Heart left ventricle (tissue), 16 donors: ENCODE results near the gene FBN1. TPM values are rescaled to one million over a fixed set of nuclear protein-coding genes. Genes with fewer than 3 reads are reported as not detected.

Experiments used
- ATAC-seq, 4 donors: fragments of 200-7000 bp; cut with Tn5 transposase; one replicate each; pipeline ENCODE4 v1.9.1; 2020 to 2022; ENCODE audit warnings: moderate library complexity in 4 of 4, mild to moderate bottlenecking in 3 of 4, moderate number of reproducible peaks in 1 of 4
- DNase-seq, 5 donors: peaks; one replicate each; pipeline ENCODE4 v3.0.0-alpha.2; 2020
- H3K27ac ChIP-seq, 12 donors: fragments of 200-600 bp; sonication (generic) in 4 of 12; one replicate each; pipeline versions ENCODE4 v1.5.0 to v1.8.0; 2016 to 2022; ENCODE audit warnings: mild to moderate bottlenecking in 2 of 12
- H3K27me3 ChIP-seq, 9 donors: fragments of 200-600 bp; sonication (generic) in 2 of 9; one replicate each; pipeline versions ENCODE4 v1.5.1 to v1.8.0; 2016 to 2022; ENCODE audit warnings: mild to moderate bottlenecking in 3 of 9
- H3K36me3 ChIP-seq, 9 donors: fragments of 200-600 bp; sonication (generic) in 2 of 9; one replicate each; pipeline versions ENCODE4 v1.5.0 to v1.8.0; 2018 to 2022; ENCODE audit warnings: mild to moderate bottlenecking in 2 of 9
- H3K4me1 ChIP-seq, 12 donors: fragments of 200-600 bp; sonication (generic) in 4 of 12; one replicate each; pipeline versions ENCODE4 v1.5.0 to v1.8.0; 2016 to 2022; ENCODE audit warnings: mild to moderate bottlenecking in 3 of 12
- H3K4me3 ChIP-seq, 12 donors: fragments of 200-600 bp; sonication (generic) in 4 of 12; one replicate each; pipeline versions ENCODE4 v1.5.0 to v1.8.0; 2017 to 2022; ENCODE audit warnings: mild to moderate bottlenecking in 9 of 12, moderate library complexity in 4 of 12
- H3K9me3 ChIP-seq, 12 donors: fragments of 200-600 bp; sonication (generic) in 4 of 12; one replicate each; pipeline versions ENCODE4 v1.5.0 to v1.8.0; 2016 to 2022; ENCODE audit warnings: mild to moderate bottlenecking in 1 of 12
- POLR2A ChIP-seq, 2 donors: fragments of 450-650 bp; IDR thresholded peaks; one replicate each; pipeline ENCODE4 v1.6.1; 2017; ENCODE audit warnings: antibody characterized with exemption in 2 of 2, mild to moderate bottlenecking in 2 of 2, moderate library complexity in 2 of 2
- WGBS, 4 donors: extraction: QIAGEN DNeasy Blood & Tissue Kit in 2 of 4; methylation state at CpG; one replicate each; pipeline versions ENCODE4 v1.1.5 to v1.1.7; 2013 to 2018; 5-methylcytosine and 5-hydroxymethylcytosine counted together
- intact Hi-C, 10 donors: fragments of 100-400 bp; cut with DNase I; formaldehyde crosslinking; loops; one replicate each; pipeline versions ENCODE4 v1.11.1 to v1.14.2; 2022
- polyA plus RNA-seq, 2 donors: library from polyadenylated mRNA; stranded (reverse); fragments of 200-250 nt; gene quantifications; one replicate each; pipeline ENCODE4 v1.2.3, GENCODE V29; 2013
- total RNA-seq, 9 donors: library from RNA; depleted of rRNA in 2 of 9; stranded (reverse); fragments of >200 nt in 2 of 9; fragmentation: NEBNext Ultra II Directional in 3 of 9; extraction: Animal tissue kit (Norgen Biotek cat#: 25700) in 3 of 9; gene quantifications; one replicate each; pipeline versions ENCODE4 v1.1.0 to v1.2.4, GENCODE V29; 2016 to 2023
- TF ChIP-seq, protein P1 (sequence below), 12 donors: fragments of 200-600 bp; sonication (generic) in 4 of 12; IDR thresholded peaks; one replicate each; pipeline versions ENCODE4 v1.5.0 to v1.8.0; 2018 to 2022; ENCODE audit warnings: antibody characterized with exemption in 12 of 12, mild to moderate bottlenecking in 5 of 12
- donor health status: ischemic (EF 13 %, LVEDD 7.1; RV severe dilation, severe dysfunction).
- donor health status: healthy with polysubstance abuse.
- donor health status: DM: no; HTN: yes; CAD: no.
- donor health status: DM: no; HTN: no; CAD: no.
- donor health status: ischemic (EF 25% LVEDD 6.9; RV normal size, moderate dysfunction).
- donor health status: ischemic (EF 25% LVEDD 5.7; RV mildly dilated, moderate dysfunction).
- donor health status: healthy.
- donor health status: DM: yes; HTN: yes; CAD: no.
- donor health status: ischemic (EF 35%, LVEDD 5.7; RV mildly dilated, moderate dysfunction).
- donor health status: nonischemic (EF 11% LVEDD 7.7; RV severe dilation, severe dysfunction).
- donor health status: DM: yes; HTN: yes; CAD: no.
- donor health status: PGD.
- donor health status: ischemic (EF 29% LVEDD 5.4; RV normal size, mild dysfunction).
- donor health status: nonischemic (EF 23%, LVEDD 6.1; RV moderate dilation, normal function).

FBN1 gene
- total and polyA plus RNA-seq, 11 donors, result 5.7 to 115 (median 31.4) TPM

- no peaks in the 10 kb centered on the region for H3K9me3 ChIP-seq
- H3K4me3 ChIP-seq, result no peak overlapping the region
- TF ChIP-seq, protein P1, sequence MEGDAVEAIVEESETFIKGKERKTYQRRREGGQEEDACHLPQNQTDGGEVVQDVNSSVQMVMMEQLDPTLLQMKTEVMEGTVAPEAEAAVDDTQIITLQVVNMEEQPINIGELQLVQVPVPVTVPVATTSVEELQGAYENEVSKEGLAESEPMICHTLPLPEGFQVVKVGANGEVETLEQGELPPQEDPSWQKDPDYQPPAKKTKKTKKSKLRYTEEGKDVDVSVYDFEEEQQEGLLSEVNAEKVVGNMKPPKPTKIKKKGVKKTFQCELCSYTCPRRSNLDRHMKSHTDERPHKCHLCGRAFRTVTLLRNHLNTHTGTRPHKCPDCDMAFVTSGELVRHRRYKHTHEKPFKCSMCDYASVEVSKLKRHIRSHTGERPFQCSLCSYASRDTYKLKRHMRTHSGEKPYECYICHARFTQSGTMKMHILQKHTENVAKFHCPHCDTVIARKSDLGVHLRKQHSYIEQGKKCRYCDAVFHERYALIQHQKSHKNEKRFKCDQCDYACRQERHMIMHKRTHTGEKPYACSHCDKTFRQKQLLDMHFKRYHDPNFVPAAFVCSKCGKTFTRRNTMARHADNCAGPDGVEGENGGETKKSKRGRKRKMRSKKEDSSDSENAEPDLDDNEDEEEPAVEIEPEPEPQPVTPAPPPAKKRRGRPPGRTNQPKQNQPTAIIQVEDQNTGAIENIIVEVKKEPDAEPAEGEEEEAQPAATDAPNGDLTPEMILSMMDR (IDR thresholded peaks at IDR 0.05), result no peak
- TF ChIP-seq POLR2A (IDR thresholded peaks at IDR 0.05), result no peak
- no peak for DNase-seq
- H3K27me3 ChIP-seq, result no peaks in the 10 kb centered on the region
- ATAC-seq, result no peak
- peaks cover 0 to 74% (median 13%) of the 10 kb centered on the region in 12 donors for H3K4me1 ChIP-seq
- WGBS, 4 donors, result 78 to 82% (median 79%) methylated on average over 5 of the region's 5 CpGs
- H3K27ac ChIP-seq, result no peak overlapping the region
- intact Hi-C loops, result loop anchor here in 2 of 10 donors (10.0 kb wide), 1 partner anchor 61 kb away; the partner anchor contains the start of gene FBN1 (in 2 of the 2)
- H3K36me3 ChIP-seq, result no peaks in the 10 kb centered on the region
Observed at GRCh38 chr15:48584090-48584811, 61.3 kb downstream of the FBN1 start.

GRCh38 chr15:48582452-48583247, 62.9 kb downstream of the FBN1 start:
- Histone ChIP-seq H3K4me1 (peaks cover 0 to 72% (median 15%) of the 10 kb centered on the region in 12 donors), H3K4me3 (no peak overlapping the region), H3K27ac (peak overlapping the region in 3 of 12 donors; percentile 1 to 46 (median 22)), H3K27me3 (no peaks in the 10 kb centered on the region), H3K36me3 (no peaks in the 10 kb centered on the region), H3K9me3 (no peaks in the 10 kb centered on the region)
- peak in 1 of 5 donors; percentile 35 for DNase-seq
- peak in 1 of 4 donors; percentile 42 for ATAC-seq
- intact Hi-C loops, result loop anchor here in 2 of 10 donors (10.0 kb wide), 1 partner anchor 62 kb away; the partner anchor contains the start of gene FBN1 (in 2 of the 2)
- TF ChIP-seq POLR2A (IDR thresholded peaks at IDR 0.05), result no peak
- TF ChIP-seq, protein P1 (IDR thresholded peaks at IDR 0.05), result no peak
- WGBS, 4 donors, result 66 to 77% (median 73%) methylated on average over 11 of the region's 11 CpGs

- H3K9me3 ChIP-seq, result no peaks in the 10 kb centered on the region
- H3K4me3 ChIP-seq, result no peak overlapping the region
- peak overlapping the region in 2 of 12 donors; percentile 29 to 54 for H3K27ac ChIP-seq
- TF ChIP-seq, protein P1 (IDR thresholded peaks at IDR 0.05), result no peak
- no peak for TF ChIP-seq POLR2A (IDR thresholded peaks at IDR 0.05)
- no peaks in the 10 kb centered on the region for H3K27me3 ChIP-seq
- 62 to 78% (median 71%) methylated on average over 4 of the region's 4 CpGs for WGBS, 4 donors
- H3K36me3 ChIP-seq, result no peaks in the 10 kb centered on the region
- DNase-seq (no peak), ATAC-seq (peak in 1 of 4 donors; percentile 32)
- H3K4me1 ChIP-seq, result peaks cover 0 to 77% (median 15%) of the 10 kb centered on the region in 12 donors
- intact Hi-C loops, result loop anchor here in 2 of 10 donors (10.0 kb wide), 1 partner anchor 64 kb away; the partner anchor contains the start of gene FBN1 (in 2 of the 2)
Observed at GRCh38 chr15:48581219-48581618, 64.3 kb downstream of the FBN1 start.

DNA sequence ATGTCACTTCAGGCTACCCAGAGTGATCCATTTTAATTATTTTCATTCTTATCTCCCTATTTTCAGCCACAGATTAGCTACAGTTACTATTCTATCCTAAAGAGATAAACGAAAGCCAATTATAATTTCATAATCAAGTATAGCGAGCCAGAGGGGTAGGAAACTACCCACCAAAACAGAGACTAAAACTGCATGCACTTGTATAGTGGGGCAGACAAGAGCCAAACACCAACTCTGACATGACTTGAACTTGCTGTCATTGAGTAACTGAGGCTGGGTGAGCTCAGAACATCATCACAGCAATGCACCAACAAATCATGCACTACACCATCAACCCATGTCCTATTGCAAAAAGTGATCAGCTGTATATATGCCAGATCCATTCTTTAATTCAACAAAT, 64.8 kb downstream of the FBN1 start:
- Histone ChIP-seq H3K9me3 (no peaks in the 10 kb centered on the region), H3K27ac (peak overlapping the region in 4 of 12 donors; percentile 5 to 54 (median 24)), H3K36me3 (no peaks in the 10 kb centered on the region), H3K4me3 (no peak overlapping the region), H3K27me3 (no peaks in the 10 kb centered on the region), H3K4me1 (peaks cover 0 to 73% (median 15%) of the 10 kb centered on the region in 12 donors)
- ATAC-seq (peak in 1 of 4 donors; percentile 26), DNase-seq (no peak)
- 65 to 81% (median 71%) methylated on average over 2 of the region's 2 CpGs for WGBS, 4 donors
- intact Hi-C loops, result loop anchor here in 2 of 10 donors (10.0 kb wide), 1 partner anchor 64 kb away; the partner anchor contains the start of gene FBN1 (in 2 of the 2)
- TF ChIP-seq, protein P1 (IDR thresholded peaks at IDR 0.05), result no peak
- no peak for TF ChIP-seq POLR2A (IDR thresholded peaks at IDR 0.05)
